Gastrocnemius medialis (tissue), 4 donors: ENCODE data around the gene SPATA6L. TPM values are rescaled to one million over a fixed set of nuclear protein-coding genes. Genes with fewer than 3 reads are reported as not detected.

Experiments
- ATAC-seq, 2 donors: fragments of 150-250 bp; one replicate each; pipeline ENCODE4 v1.9.1; 2016
- DNase-seq, 2 donors: peaks; one replicate each; pipeline ENCODE4 v3.0.0-alpha.2; 2019
- H3K27ac ChIP-seq, 4 donors: fragments of 200-600 bp; sonication (generic); 1 replicate in 1 of 4; 2 replicates in 3 of 4; pipeline ENCODE4 v1.5.1; 2016 to 2018; ENCODE audit warnings: mild to moderate bottlenecking in 2 of 4, moderate library complexity in 1 of 4
- H3K27me3 ChIP-seq, 3 donors: fragments of 200-600 bp; sonication (generic) in 2 of 3; 1 replicate in 1 of 3; 2 replicates in 2 of 3; pipeline versions ENCODE4 v1.5.1 to v1.6.0; 2016 to 2019; ENCODE audit warnings: mild to moderate bottlenecking in 1 of 3, moderate library complexity in 1 of 3
- H3K36me3 ChIP-seq, 2 donors: fragments of 200-600 bp; sonication (generic) in 1 of 2; one replicate each; pipeline ENCODE4 v1.5.1; 2017 to 2018
- H3K4me1 ChIP-seq, 2 donors: fragments of 200-600 bp; sonication (generic) in 1 of 2; one replicate each; pipeline ENCODE4 v1.5.1; 2016 to 2017; ENCODE audit warnings: mild to moderate bottlenecking in 2 of 2
- H3K4me3 ChIP-seq, 4 donors: fragments of 200-600 bp; sonication (generic) in 3 of 4; 1 replicate in 1 of 4; 2 replicates in 3 of 4; pipeline ENCODE4 v1.5.1; 2016 to 2019; ENCODE audit warnings: mild to moderate bottlenecking in 2 of 4
- H3K9me3 ChIP-seq, 3 donors: fragments of 200-600 bp; sonication (generic) in 2 of 3; 1 replicate in 1 of 3; 2 replicates in 2 of 3; pipeline ENCODE4 v1.5.1; 2016 to 2019
- CTCF ChIP-seq, 5 experiments: fragments of 450-650 bp in 3 of 5; fragments of 200-600 bp in 2 of 5; sonication (generic) in 2 of 5; IDR thresholded peaks in 4 of 5; conservative IDR thresholded peaks in 1 of 5; 1 replicate in 4 of 5; 2 replicates in 1 of 5; pipeline ENCODE4 v1.5.1; 2016 to 2019; ENCODE audit warnings: antibody characterized with exemption in 5 of 5, mild to moderate bottlenecking in 3 of 5, moderate library complexity in 3 of 5
- POLR2A ChIP-seq, 2 donors: fragments of 450-650 bp; IDR thresholded peaks; one replicate each; pipeline ENCODE4 v1.6.1; 2017; ENCODE audit warnings: antibody characterized with exemption in 2 of 2, mild to moderate bottlenecking in 2 of 2, moderate library complexity in 2 of 2
- in situ Hi-C, 4 donors: fragments of 200-750 bp; cut with MboI; loops; one replicate each; pipeline versions ENCODE4 v1.15.0 to v1.8.0; 2017; ENCODE audit warnings: low sequenced_read_pairs in 4 of 4
- intact Hi-C: fragments of 100-400 bp; cut with DNase I; formaldehyde crosslinking; loops from one replicate; pipeline ENCODE4 v1.15.1; 2023; ENCODE audit warnings: low total_unique reads
- total RNA-seq, 4 donors: library from RNA; depleted of rRNA; stranded (reverse); fragments of >200 nt; gene quantifications; one replicate each; pipeline versions ENCODE4 v1.1.0 to v1.2.3, GENCODE V29; 2016

Gene SPATA6L
- total RNA-seq, 4 donors from 2014 or later, result 0.39 to 0.44 TPM; not detected in 2

GRCh38 chr9:4592295-4592694 lies 74.0 kb downstream of the SPATA6L start:
- TF ChIP-seq POLR2A (IDR thresholded peaks at IDR 0.05), result no peak
- TF ChIP-seq CTCF (IDR thresholded peaks at IDR 0.05 in 4 of 5, conservative IDR thresholded peaks at IDR 0.05 in 1 of 5), result no peak
- Histone ChIP-seq H3K9me3 (no peaks in the 10 kb centered on the region), H3K4me3 (no peak overlapping the region), H3K27me3 (no peaks in the 10 kb centered on the region), H3K4me1 (peaks cover 0 to 4% of the 10 kb centered on the region in 2 donors), H3K27ac (no peak overlapping the region), H3K36me3 (no peaks in the 10 kb centered on the region)
- in situ Hi-C loops, result no loop called here
- intact Hi-C loops, result no loop called here
- DNase-seq, result no peak
- ATAC-seq, result no peak

- H3K27ac ChIP-seq, result no peak overlapping the region
- in situ Hi-C loops (no loop called here), intact Hi-C loops (no loop called here)
- H3K4me3 ChIP-seq, result no peak overlapping the region
- no peaks in the 10 kb centered on the region for H3K9me3 ChIP-seq
- H3K27me3 ChIP-seq, result no peaks in the 10 kb centered on the region
- ATAC-seq (no peak), DNase-seq (no peak)
- TF ChIP-seq POLR2A (IDR thresholded peaks at IDR 0.05) (no peak), CTCF (IDR thresholded peaks at IDR 0.05 in 4 of 5, conservative IDR thresholded peaks at IDR 0.05 in 1 of 5) (no peak)
- H3K36me3 ChIP-seq, result no peaks in the 10 kb centered on the region
- H3K4me1 ChIP-seq, result peaks cover 0 to 4% of the 10 kb centered on the region in 2 donors
These were observed 75.2 kb downstream of the SPATA6L start for GRCh38 chr9:4591123-4591500.

- Histone ChIP-seq H3K36me3 (no peaks in the 10 kb centered on the region), H3K27me3 (no peaks in the 10 kb centered on the region), H3K4me3 (no peak overlapping the region), H3K4me1 (peaks cover 0 to 4% of the 10 kb centered on the region in 2 donors), H3K9me3 (no peaks in the 10 kb centered on the region), H3K27ac (no peak overlapping the region)
- in situ Hi-C loops, result no loop called here
- ATAC-seq, result no peak
- DNase-seq, result no peak
- intact Hi-C loops, result no loop called here
- TF ChIP-seq POLR2A (IDR thresholded peaks at IDR 0.05) (no peak), CTCF (IDR thresholded peaks at IDR 0.05 in 4 of 5, conservative IDR thresholded peaks at IDR 0.05 in 1 of 5) (no peak)
These were observed 75.7 kb downstream of the SPATA6L start for GRCh38 chr9:4590430-4591122.

- no peaks in the 10 kb centered on the region for H3K9me3 ChIP-seq
- no peak overlapping the region for H3K4me3 ChIP-seq
- DNase-seq (no peak), ATAC-seq (no peak)
- intact Hi-C loops (no loop called here), in situ Hi-C loops (no loop called here)
- H3K27me3 ChIP-seq, result no peaks in the 10 kb centered on the region
- H3K4me1 ChIP-seq, result peaks cover 0 to 5% of the 10 kb centered on the region in 2 donors
- H3K36me3 ChIP-seq, result no peaks in the 10 kb centered on the region
- no peak for TF ChIP-seq CTCF (IDR thresholded peaks at IDR 0.05 in 4 of 5, conservative IDR thresholded peaks at IDR 0.05 in 1 of 5)
- no peak for TF ChIP-seq POLR2A (IDR thresholded peaks at IDR 0.05)
- H3K27ac ChIP-seq, result no peak overlapping the region
These were observed 77.6 kb downstream of the SPATA6L start for GRCh38 chr9:4588721-4589120.

GRCh38 chr9:4585135-4585534 lies 81.1 kb downstream of the SPATA6L start:
- in situ Hi-C loops, result no loop called here
- H3K27me3 ChIP-seq, result no peaks in the 10 kb centered on the region
- TF ChIP-seq POLR2A (IDR thresholded peaks at IDR 0.05) (no peak), CTCF (IDR thresholded peaks at IDR 0.05 in 4 of 5, conservative IDR thresholded peaks at IDR 0.05 in 1 of 5) (no peak)
- H3K9me3 ChIP-seq, result no peaks in the 10 kb centered on the region
- no peak overlapping the region for H3K27ac ChIP-seq
- H3K4me1 ChIP-seq, result peaks cover 17 to 20% of the 10 kb centered on the region in 2 donors
- H3K4me3 ChIP-seq, result no peak overlapping the region
- ATAC-seq (no peak), DNase-seq (no peak)
- no peaks in the 10 kb centered on the region for H3K36me3 ChIP-seq
- intact Hi-C loops, result no loop called here
